Cardiac septum (tissue), 1 donor: Measurements from ENCODE around the gene TMEM59L. TPM values are rescaled to one million over a fixed set of nuclear protein-coding genes. Genes with fewer than 3 reads are reported as not detected.

Source experiments
- DNase-seq: peaks from one replicate; pipeline ENCODE4 v3.0.0-alpha.2; 2020; ENCODE audit warnings: low spot score
- intact Hi-C: fragments of 100-400 bp; cut with DNase I; formaldehyde crosslinking; loops from one replicate; pipeline ENCODE4 v1.14.0; 2022
- total RNA-seq: library from RNA; stranded (reverse); fragmentation: NEBNext Ultra II Directional; extraction: Animal tissue kit (Norgen Biotek cat#: 25700); gene quantifications from one replicate; pipeline ENCODE4 v1.2.1, GENCODE V29; 2021
- donor health status: DM: no; HTN: no; CAD: no.

The TMEM59L gene
- total RNA-seq, 1 donor from 2014 or later, result 3.0 TPM

GRCh38 chr19:18607226-18608101 is 5.2 kb upstream of the TMEM59L start:
- DNase-seq, result no peak
- intact Hi-C loops, result no loop called here

- DNase-seq, result no peak
- intact Hi-C loops, result no loop called here
These were observed 4.4 kb upstream of the TMEM59L start for GRCh38 chr19:18608102-18608804.

GRCh38 chr19:18608805-18609716 is 3.6 kb upstream of the TMEM59L start:
- intact Hi-C loops, result no loop called here
- no peak for DNase-seq

GRCh38 chr19:18609717-18610051 is 3.0 kb upstream of the TMEM59L start:
- no peak for DNase-seq
- intact Hi-C loops, result no loop called here

GRCh38 chr19:18610245-18610555 is 2.5 kb upstream of the TMEM59L start:
- DNase-seq, result no peak
- intact Hi-C loops, result no loop called here

- no peak for DNase-seq
- intact Hi-C loops, result no loop called here
These were observed 1.9 kb upstream of the TMEM59L start for GRCh38 chr19:18610556-18611326.

- DNase-seq, result no peak
- intact Hi-C loops, result no loop called here
These were observed 1.2 kb upstream of the TMEM59L start for GRCh38 chr19:18611327-18612050.

- no peak for DNase-seq
- intact Hi-C loops, result no loop called here
These were observed 459 bp upstream of the TMEM59L start for GRCh38 chr19:18612051-18612771.

GRCh38 chr19:18613589-18614234 is 1.0 kb downstream of the TMEM59L start:
- DNase-seq, result no peak
- intact Hi-C loops, result no loop called here

- intact Hi-C loops, result no loop called here
- no peak for DNase-seq
These were observed 3.4 kb downstream of the TMEM59L start for GRCh38 chr19:18616023-18616422.

GRCh38 chr19:18617562-18617961 is 4.9 kb downstream of the TMEM59L start:
- DNase-seq, result no peak
- intact Hi-C loops, result no loop called here

GRCh38 chr19:18618236-18618635 is 5.6 kb downstream of the TMEM59L start:
- DNase-seq, result no peak
- intact Hi-C loops, result no loop called here

- intact Hi-C loops, result no loop called here
- DNase-seq, result no peak
These were observed 7.6 kb downstream of the TMEM59L start for GRCh38 chr19:18620311-18620710.

GRCh38 chr19:18620902-18621301 is 8.2 kb downstream of the TMEM59L start:
- intact Hi-C loops, result no loop called here
- DNase-seq, result no peak

- no peak for DNase-seq
- intact Hi-C loops, result no loop called here
These were observed 14.2 kb downstream of the TMEM59L start for GRCh38 chr19:18626906-18627305.

- intact Hi-C loops, result no loop called here
- no peak for DNase-seq
These were observed 16.8 kb downstream of the TMEM59L start for GRCh38 chr19:18629166-18630088.

GRCh38 chr19:18633321-18633720 is 20.7 kb downstream of the TMEM59L start:
- DNase-seq, result no peak

More at GRCh38 chr19:18633321-18633720, 20.7 kb downstream of the TMEM59L start:
- intact Hi-C loops, result no loop called here
